GM23338 (cell line): ENCODE measurements around the gene CLCN2. TPM values are rescaled to one million over a fixed set of nuclear protein-coding genes. Genes with fewer than 3 reads are reported as not detected.

Experiments used
- ATAC-seq: fragments of 200-7000 bp; cut with Tn5 transposase; 3 replicates; pipeline ENCODE4 v1.9.1; 2020
- DNase-seq: peaks from one replicate; pipeline ENCODE4 v3.0.0-alpha.2; 2015; ENCODE audit warnings: low spot score
- H2AFZ ChIP-seq: fragments of 200-600 bp; sonication (generic); 2 replicates; pipeline ENCODE4 v1.8.0; 2016; ENCODE audit warnings: antibody characterized with exemption, mild to moderate bottlenecking, moderate library complexity
- H3F3A ChIP-seq: fragments of 200-600 bp; sonication (generic); replicated peaks from 2 replicates; pipeline ENCODE4 v1.8.0; 2017; ENCODE audit warnings: antibody characterized with exemption, mixed run types, low read depth
- H3K27ac ChIP-seq: fragments of 200-600 bp; sonication (generic); 2 replicates; pipeline ENCODE4 v1.6.1; 2016; ENCODE audit warnings: low read depth
- H3K27me3 ChIP-seq: fragments of 200-600 bp; sonication (generic); 2 replicates; pipeline ENCODE4 v1.8.0; 2016; ENCODE audit warnings: mild to moderate bottlenecking, mixed run types, moderate library complexity; ENCODE audit not compliant: insufficient read depth
- H3K36me3 ChIP-seq: fragments of 200-600 bp; sonication (generic); 2 replicates; pipeline ENCODE4 v1.8.0; 2016; ENCODE audit warnings: mild to moderate bottlenecking; ENCODE audit not compliant: insufficient read depth
- H3K4me1 ChIP-seq: fragments of 200-600 bp; sonication (generic); 2 replicates; pipeline ENCODE4 v1.8.0; 2016; ENCODE audit warnings: mild to moderate bottlenecking, moderate library complexity; ENCODE audit not compliant: insufficient read depth
- H3K4me2 ChIP-seq: fragments of 200-600 bp; sonication (generic); 2 replicates; pipeline ENCODE4 v1.7.1; 2017; ENCODE audit warnings: mixed run types
- H3K4me3 ChIP-seq: fragments of 200-600 bp; sonication (generic); 2 replicates; pipeline ENCODE4 v1.6.1; 2016; ENCODE audit warnings: mixed run types
- H3K79me2 ChIP-seq: fragments of 200-600 bp; sonication (generic); replicated peaks from 2 replicates; pipeline ENCODE4 v1.8.0; 2017; ENCODE audit warnings: mild to moderate bottlenecking; ENCODE audit not compliant: insufficient read depth
- H3K9me2 ChIP-seq: fragments of 200-600 bp; sonication (generic); 2 replicates; pipeline ENCODE4 v1.8.0; 2017; ENCODE audit not compliant: insufficient read depth
- H4K20me1 ChIP-seq: fragments of 200-600 bp; sonication (generic); replicated peaks from 2 replicates; pipeline ENCODE4 v1.8.0; 2017; ENCODE audit warnings: mild to moderate bottlenecking; ENCODE audit not compliant: insufficient read depth
- H3K27ac Mint-ChIP-seq: 2 replicates; pipeline ENCODE4 v1.8.0; 2020; ENCODE audit warnings: inconsistent platforms, mild to moderate bottlenecking, moderate library complexity, mixed read lengths
- H3K27me3 Mint-ChIP-seq: 3 replicates; pipeline ENCODE4 v1.8.0; 2022; ENCODE audit warnings: low read depth, mild to moderate bottlenecking, moderate library complexity, mixed read lengths, inconsistent platforms; ENCODE audit not compliant: insufficient read depth, poor library complexity
- H3K36me3 Mint-ChIP-seq: 3 replicates; pipeline ENCODE4 v1.8.0; 2021; ENCODE audit warnings: low read depth, mild to moderate bottlenecking, inconsistent platforms, moderate library complexity, mixed read lengths
- H3K4me1 Mint-ChIP-seq: 3 replicates; pipeline ENCODE4 v1.8.0; 2020; ENCODE audit warnings: mild to moderate bottlenecking, inconsistent platforms, mixed read lengths
- H3K4me3 Mint-ChIP-seq: 3 replicates; pipeline ENCODE4 v1.8.0; 2021; ENCODE audit warnings: moderate library complexity, mild to moderate bottlenecking, inconsistent platforms, mixed read lengths
- H3K9me3 Mint-ChIP-seq: 3 replicates; pipeline ENCODE4 v1.8.0; 2020; ENCODE audit warnings: moderate library complexity, mild to moderate bottlenecking, inconsistent platforms, mixed read lengths
- CREB1 ChIP-seq: fragments of 250-450 bp; sonication (Bioruptor Pico); IDR thresholded peaks from 2 replicates; pipeline ENCODE4 v1.5.0; 2020; ENCODE audit warnings: low read depth, mild to moderate bottlenecking, moderate library complexity
- EZH2phosphoT487 ChIP-seq: fragments of 200-600 bp; sonication (generic); IDR thresholded peaks from one replicate; pipeline ENCODE4 v1.8.1; 2018; ENCODE audit warnings: antibody characterized with exemption; ENCODE audit not compliant: unreplicated experiment
- JUNB ChIP-seq: IDR thresholded peaks from one replicate; pipeline ENCODE4 v1.6.1; 2016; ENCODE audit warnings: antibody characterized with exemption; ENCODE audit not compliant: unreplicated experiment
- NANOG ChIP-seq: IDR thresholded peaks from 2 replicates; pipeline ENCODE4 v1.6.1; 2016; ENCODE audit warnings: antibody characterized with exemption, borderline replicate concordance
- POLR2AphosphoS5 ChIP-seq: IDR thresholded peaks from 2 replicates; pipeline ENCODE4 v1.6.1; 2016; ENCODE audit warnings: antibody characterized with exemption, low read depth
- polyA plus RNA-seq: library from polyadenylated mRNA; unstranded; fragments of >200 nt; fragmentation: Nextera tagmentation; extraction: Ambion mirVana; gene quantifications from 2 replicates; pipeline ENCODE4 v1.2.1, GENCODE V29; 2016
- total RNA-seq: library from RNA; depleted of rRNA; stranded (reverse); fragments of >200 nt; shearing (Covaris generic); gene quantifications from 2 replicates; pipeline ENCODE4 v1.2.3, GENCODE V29; 2014
- TF ChIP-seq, protein P1 (sequence below), 2 experiments: fragments of 200-600 bp in 1 of 2; sonication (generic) in 1 of 2; conservative IDR thresholded peaks; 2 replicates each; pipeline versions ENCODE4 v1.5.1 to v1.6.1; 2016 to 2017; ENCODE audit warnings: antibody characterized with exemption in 2 of 2, low read depth in 2 of 2, mild to moderate bottlenecking in 2 of 2, moderate library complexity in 1 of 2

CLCN2 gene
- total and polyA plus RNA-seq, 2 experiments from 2014 or later = 7.0 to 9.2 TPM

DNA sequence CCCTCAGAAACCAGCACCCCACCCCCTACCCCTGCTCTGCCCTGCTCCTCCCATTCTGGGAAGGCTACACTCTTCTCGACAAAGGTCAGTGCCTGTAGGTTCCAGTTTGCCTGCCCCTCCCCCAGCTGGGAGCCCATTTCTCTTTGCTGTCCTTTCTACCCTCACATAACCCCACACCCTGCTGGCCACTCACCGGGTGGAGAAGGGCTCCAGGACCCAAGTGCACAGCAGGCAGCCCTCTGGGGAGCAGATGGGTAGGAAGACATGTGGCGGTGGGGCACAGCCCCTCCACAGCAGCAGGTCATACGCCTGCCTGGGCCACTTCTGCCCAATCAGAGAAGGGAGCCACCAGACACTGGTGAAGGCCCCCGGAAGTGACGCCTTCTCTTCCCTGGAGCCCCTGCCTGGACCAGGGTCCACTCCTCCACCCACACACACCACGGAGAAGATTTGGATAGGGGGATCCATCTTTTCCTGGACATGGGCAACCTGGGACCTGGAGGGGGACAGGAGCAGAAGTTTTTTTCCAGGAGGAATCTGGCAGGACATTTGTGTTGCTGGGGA, 16.6 kb upstream of the CLCN2 start, which contains the start of gene THPO:
Gene THPO (minus strand): TSS at position 326 of the 564 bp plus-strand sequence. CDS start 1,948 bp downstream, outside the sequence.
- H3K36me3 ChIP-seq = no peaks in the 10 kb centered on the region
- Mint-ChIP-seq H3K9me3 (no peaks in the 10 kb centered on the region), H3K4me3 (peak within 1 kb of the TSS; percentile 75), H3K27ac (no peak within 1 kb of the TSS), H3K27me3 (peaks cover 52% of the 10 kb centered on the region), H3K4me1 (peaks cover 42% of the 10 kb centered on the region), H3K36me3 (no peaks in the 10 kb centered on the region)
- DNase-seq = peak; percentile 52
- peaks cover 39% of the 10 kb centered on the region for H3K4me1 ChIP-seq
- TF ChIP-seq, protein P1, sequence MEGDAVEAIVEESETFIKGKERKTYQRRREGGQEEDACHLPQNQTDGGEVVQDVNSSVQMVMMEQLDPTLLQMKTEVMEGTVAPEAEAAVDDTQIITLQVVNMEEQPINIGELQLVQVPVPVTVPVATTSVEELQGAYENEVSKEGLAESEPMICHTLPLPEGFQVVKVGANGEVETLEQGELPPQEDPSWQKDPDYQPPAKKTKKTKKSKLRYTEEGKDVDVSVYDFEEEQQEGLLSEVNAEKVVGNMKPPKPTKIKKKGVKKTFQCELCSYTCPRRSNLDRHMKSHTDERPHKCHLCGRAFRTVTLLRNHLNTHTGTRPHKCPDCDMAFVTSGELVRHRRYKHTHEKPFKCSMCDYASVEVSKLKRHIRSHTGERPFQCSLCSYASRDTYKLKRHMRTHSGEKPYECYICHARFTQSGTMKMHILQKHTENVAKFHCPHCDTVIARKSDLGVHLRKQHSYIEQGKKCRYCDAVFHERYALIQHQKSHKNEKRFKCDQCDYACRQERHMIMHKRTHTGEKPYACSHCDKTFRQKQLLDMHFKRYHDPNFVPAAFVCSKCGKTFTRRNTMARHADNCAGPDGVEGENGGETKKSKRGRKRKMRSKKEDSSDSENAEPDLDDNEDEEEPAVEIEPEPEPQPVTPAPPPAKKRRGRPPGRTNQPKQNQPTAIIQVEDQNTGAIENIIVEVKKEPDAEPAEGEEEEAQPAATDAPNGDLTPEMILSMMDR (conservative IDR thresholded peaks at IDR 0.05; ENCODE audit: low read depth in 2 of 2) = no peak
- no peak for TF ChIP-seq NANOG
- TF ChIP-seq JUNB = no peak
- TF ChIP-seq EZH2phosphoT487 = no peak
- no peak for TF ChIP-seq POLR2AphosphoS5
- TF ChIP-seq CREB1 (CRISPR knock-in tag) = 0 out of 2 replicates have a peak, but pooled peaks have one; percentile 4
- H3K4me2 ChIP-seq = peak within 1 kb of the TSS; percentile 85
- H3K4me3 ChIP-seq = peak within 1 kb of the TSS; percentile 54
- ATAC-seq = peak; percentile 41
- peaks cover 50% of the 10 kb centered on the region for H3K27me3 ChIP-seq
- 0 out of 2 replicates have a peak, but pooled peaks cover 4% of the 10 kb centered on the region for H3F3A ChIP-seq
- no peaks in the 10 kb centered on the region for H3K9me2 ChIP-seq
- no peaks in the 10 kb centered on the region for H4K20me1 ChIP-seq
- H3K27ac ChIP-seq = no peak within 1 kb of the TSS
- H3K79me2 ChIP-seq = no peaks in the 10 kb centered on the region
- peak within 1 kb of the TSS; percentile 78 for H2AFZ ChIP-seq

DNA sequence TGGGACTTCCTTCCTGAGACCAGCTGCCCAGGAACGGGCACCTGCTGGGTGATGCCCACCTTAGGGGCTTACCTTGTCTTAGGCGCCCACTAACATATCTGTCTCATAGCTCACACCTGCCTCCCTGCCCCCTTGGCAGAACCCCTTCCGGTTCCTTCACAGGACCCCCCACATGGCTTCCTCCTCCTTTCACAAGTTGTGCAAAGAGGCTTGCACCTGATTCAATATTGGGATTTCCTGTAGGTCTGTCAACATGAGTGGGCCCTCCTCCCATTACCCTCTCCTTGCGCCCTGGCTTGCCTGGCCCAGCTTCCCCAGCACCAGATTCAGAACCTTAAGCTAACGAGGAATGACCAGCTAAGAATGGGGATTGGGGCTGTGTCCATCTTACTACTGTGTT, 16.0 kb upstream of the CLCN2 start:
- Histone ChIP-seq H3K9me2 (no peaks in the 10 kb centered on the region), H3F3A (0 out of 2 replicates have a peak, but pooled peaks cover 4% of the 10 kb centered on the region), H3K36me3 (no peaks in the 10 kb centered on the region), H3K79me2 (no peaks in the 10 kb centered on the region), H3K27ac (no peak overlapping the region), H3K27me3 (peaks cover 44% of the 10 kb centered on the region), H3K4me2 (peak overlapping the region; percentile 85; the same call in 1 of the 2 replicates), H3K4me3 (no peak overlapping the region), H3K4me1 (peaks cover 39% of the 10 kb centered on the region), H4K20me1 (no peaks in the 10 kb centered on the region), H2AFZ (peak overlapping the region; percentile 63; the same call in 1 of the 2 replicates)
- DNase-seq = no peak
- Mint-ChIP-seq H3K4me3 (peak overlapping the region; percentile 52; the same call in 2 of the 3 replicates), H3K4me1 (peaks cover 44% of the 10 kb centered on the region), H3K36me3 (no peaks in the 10 kb centered on the region), H3K9me3 (no peaks in the 10 kb centered on the region), H3K27me3 (peaks cover 50% of the 10 kb centered on the region), H3K27ac (no peak overlapping the region)
- no peak for TF ChIP-seq POLR2AphosphoS5
- TF ChIP-seq, protein P1 (conservative IDR thresholded peaks at IDR 0.05; ENCODE audit: low read depth in 2 of 2) = no peak
- ATAC-seq = no peak
